CD4-positive, alpha-beta T cell treated with Interleukin-4 for 1 hour (primary cell): ENCODE data around the gene POLN.

Experiments
- DNase-seq, 2 donors: peaks; one replicate each; pipeline ENCODE4 v3.0.0-alpha.2; 2020 to 2022

Gene POLN

GRCh38 chr4:2068566-2068965, 173.4 kb downstream of the POLN start:
- DNase-seq, result no peak

GRCh38 chr4:2068198-2068470, 173.8 kb downstream of the POLN start:
- DNase-seq, result no peak

DNA sequence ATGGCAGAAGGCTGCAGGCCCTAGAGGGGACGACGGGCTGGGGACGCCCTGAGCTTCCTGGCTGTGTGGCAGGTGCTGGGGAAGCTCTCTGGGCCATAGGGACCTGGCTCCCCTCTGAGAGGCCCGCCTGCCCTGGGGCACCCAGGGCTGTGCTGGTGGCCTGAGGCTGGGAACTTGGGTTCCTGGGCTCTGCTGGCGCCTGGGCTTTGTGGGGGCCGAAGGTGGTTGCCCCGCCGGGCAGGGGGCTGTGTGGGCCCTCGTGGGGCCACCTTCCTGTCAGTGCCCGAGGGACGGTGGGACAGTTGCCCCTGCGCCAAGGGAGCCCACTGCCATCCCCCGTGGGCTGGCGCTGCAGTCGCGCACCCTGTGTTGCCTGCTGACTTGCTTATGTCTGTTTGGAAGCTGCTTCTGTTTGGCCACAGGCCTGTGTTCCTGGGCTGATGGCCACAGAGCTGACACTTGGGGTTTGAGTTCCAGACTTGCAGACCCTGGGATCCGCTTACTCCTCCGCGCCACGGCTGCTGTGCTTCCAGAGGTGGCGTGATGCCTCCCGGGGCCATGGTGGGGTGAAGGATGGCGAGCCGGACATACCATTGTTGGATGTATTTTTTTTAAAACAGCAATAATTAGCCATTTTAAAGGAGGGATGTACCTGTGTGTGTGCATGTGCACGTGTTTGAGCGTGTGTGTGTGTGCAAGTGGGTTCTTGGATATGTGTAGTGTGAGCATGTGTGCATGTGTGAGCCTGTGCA, 174.3 kb downstream of the POLN start:
- DNase-seq, result no peak

- DNase-seq, result no peak
Observed at GRCh38 chr4:2066571-2067445, 175.1 kb downstream of the POLN start.

DNA sequence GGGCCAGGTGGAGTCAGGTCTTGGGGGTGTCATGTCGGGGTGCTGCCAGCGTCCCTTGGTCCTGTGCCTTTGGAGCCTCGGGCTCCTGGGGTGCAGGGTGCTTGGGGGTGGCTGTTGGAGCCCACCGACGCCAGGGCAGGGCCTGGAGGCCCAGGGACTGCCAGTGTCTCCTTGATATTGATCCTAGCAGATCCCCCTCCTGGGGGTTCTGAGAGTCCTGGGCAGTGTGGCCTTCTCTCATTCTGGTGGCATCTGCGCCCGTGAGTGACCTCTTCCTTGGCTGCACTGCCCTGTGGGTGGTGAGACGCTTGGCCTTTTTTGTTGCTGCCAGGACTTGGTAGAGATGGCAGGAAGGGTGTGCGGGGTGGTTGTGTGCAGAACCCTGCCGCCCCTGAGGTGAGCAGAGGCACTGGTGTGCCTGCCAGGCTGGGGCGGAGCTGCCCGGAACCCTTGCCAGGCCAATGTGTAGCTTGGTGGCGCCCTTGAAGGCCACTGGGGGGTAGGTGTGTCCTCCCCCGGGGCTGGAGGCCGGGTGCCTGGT, 175.8 kb downstream of the POLN start:
- no peak for DNase-seq

- no peak for DNase-seq
Observed at GRCh38 chr4:2065106-2065930, 176.6 kb downstream of the POLN start.

GRCh38 chr4:2064276-2064991, 177.5 kb downstream of the POLN start:
- DNase-seq, result no peak

DNA sequence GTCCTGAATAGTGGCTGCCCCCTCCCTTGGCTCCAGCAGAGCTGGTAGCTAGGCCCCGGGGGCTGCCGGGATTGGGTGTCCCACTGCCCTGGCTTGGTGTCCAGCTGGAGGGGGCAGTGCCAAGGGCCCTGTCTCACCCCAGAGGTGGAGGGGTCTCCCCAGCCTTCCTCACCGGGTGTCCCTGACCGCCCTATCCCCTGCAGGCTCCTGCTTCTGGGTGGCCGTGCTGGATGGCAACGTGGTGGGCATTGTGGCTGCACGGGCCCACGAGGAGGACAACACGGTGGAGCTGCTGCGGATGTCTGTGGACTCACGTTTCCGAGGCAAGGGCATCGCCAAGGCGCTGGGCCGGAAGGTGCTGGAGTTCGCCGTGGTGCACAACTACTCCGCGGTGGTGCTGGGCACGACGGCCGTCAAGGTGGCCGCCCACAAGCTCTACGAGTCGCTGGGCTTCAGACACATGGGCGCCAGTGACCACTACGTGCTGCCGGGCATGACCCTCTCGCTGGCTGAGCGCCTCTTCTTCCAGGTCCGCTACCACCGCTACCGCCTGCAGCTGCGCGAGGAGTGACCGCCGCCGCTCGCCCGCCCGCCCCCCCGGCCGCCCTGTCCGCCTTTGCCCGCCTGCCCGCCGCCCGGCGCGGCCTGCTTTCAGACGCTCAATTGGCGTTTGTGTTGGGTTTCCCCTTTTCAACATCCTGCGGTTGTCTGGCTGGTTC, 178.2 kb downstream of the POLN start:
- no peak for DNase-seq

DNA sequence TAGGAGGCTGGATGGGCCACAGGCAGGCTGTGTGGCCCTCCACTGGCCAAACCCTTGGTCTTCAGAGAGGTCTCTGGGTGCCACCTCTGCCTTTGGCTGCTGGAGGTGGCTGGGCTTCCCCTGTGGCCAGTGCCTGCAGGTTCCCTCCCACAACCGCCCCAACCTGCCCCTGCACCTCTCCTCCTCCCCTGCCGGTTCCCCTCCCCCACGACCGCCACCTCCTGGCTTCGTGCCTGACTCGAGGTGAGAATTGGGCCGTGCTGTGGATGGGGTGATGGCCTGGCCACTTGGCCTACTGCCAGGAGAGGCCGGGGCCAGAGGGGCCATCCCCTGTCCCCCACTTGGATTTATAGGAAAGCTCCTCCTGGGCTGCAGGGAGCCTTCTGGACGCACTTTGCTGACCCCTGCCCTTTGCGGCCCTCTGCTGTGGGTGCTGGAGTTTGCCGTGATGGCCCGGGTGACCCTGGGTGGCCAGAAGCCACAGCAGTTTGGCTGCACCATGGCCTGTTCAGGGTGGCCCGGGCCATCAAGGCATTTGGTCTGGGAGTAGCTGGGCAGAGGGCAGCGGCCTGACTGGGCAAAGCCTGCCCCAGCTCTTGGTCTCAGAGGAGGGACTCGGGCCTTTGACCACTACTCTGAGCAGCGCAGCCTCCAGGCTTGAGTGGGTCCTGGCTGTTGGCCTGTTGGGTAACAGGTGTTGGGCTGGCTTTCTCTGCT, 179.0 kb downstream of the POLN start:
- no peak for DNase-seq

DNA sequence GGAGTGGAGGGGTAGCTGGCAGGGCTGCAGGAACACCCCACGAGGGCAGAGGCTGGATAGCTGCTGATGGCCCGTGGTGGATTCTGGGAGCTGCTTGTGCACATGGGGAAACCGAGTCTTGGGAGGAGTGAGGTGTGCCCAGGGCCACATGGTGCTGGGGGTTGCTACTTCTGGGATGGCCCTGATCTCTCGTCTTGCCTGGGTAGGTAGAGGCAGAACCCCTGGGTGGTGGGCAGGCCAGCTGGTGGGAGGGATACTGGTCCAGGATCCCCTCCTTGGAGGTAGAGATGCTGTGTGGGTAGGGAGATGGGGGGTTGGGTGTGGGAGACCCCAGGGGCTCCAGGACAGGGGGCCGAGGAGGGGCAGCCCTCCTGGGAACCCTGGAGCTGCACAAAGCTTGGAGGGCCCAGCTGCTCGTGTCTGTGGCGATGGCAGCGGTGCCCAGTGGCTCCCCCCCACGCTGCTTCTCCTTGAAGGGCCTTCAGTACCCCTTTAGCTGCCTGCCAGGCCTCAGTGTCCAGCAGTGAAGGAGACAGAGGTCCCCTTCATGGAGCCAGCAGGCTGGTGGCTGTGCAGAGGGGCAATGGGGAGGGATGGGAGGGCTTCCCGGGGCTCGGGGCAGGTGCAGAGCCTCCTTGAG, 179.6 kb downstream of the POLN start:
- no peak for DNase-seq

DNA sequence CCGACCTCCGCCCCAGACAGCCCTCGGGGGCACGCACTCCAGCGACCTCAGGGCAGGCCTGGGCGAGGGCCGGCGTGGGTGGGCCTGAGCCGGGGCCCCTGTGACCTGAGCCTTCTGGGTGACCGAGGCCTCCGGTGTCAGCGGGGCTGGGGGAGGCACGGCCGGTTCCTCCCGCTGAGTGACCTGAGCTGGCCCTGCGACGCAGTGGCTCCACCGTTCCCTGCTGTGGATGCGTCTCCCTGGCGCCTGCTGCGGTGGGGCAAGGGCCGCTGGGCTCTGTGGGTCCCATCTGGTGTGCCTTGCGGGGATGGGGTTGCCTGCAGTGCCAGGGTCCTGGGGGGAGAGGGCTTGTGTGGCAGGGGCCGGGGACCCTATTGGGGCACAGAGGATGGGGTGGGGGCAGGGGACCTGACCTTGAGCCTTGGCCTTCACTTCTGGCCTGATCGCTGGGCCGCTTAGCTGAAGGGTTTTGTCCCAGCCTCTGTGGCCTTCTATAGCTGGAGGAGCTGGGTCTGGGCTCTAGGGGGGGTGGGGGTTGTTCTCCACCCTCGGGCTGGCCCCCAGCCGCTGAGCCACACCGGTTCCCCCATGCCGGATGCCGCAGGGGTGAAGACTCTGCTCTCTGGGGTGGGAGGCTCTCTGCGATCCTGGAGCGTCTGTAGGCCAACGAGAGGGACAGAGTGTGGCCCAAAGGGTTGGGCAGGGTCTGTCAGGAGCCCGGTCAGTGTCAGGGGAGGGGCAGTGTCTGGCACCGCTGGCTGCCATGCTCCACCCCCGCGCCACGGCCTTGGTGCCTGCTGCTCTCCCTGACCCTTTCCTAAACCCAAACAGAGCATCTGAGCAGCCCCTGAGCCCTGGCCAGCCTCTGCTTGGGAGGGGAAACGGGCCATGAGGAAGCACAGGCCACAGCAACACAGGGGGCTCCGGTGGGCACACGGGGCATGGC, 180.5 kb downstream of the POLN start:
- no peak for DNase-seq

DNA sequence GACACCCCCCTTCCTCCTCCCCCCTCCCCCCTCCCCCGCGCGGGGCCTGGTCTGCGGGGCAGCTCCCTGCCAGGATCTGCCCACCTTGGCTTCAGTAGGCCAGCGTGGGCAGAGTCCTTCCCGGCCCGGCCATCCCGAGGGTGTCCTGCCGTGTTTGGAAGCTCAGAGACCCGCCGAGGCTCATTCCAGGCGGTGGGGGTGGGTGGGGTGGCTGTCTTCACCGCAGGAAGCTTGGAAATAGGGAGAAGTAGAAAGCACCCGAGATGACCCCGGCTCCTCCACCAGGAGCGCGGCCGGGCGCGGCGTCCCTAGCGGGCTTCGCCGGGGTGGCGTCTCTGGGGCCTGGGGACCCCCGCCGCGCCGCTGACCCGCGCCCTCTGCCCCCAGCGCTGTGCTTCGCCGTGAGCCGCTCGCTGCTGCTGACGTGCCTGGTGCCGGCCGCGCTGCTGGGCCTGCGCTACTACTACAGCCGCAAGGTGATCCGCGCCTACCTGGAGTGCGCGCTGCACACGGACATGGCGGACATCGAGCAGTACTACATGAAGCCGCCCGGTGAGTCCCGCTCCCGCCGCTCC, 181.2 kb downstream of the POLN start:
- DNase-seq, result no peak

GRCh38 chr4:2059726-2060602, 182.0 kb downstream of the POLN start:
- DNase-seq, result no peak

DNA sequence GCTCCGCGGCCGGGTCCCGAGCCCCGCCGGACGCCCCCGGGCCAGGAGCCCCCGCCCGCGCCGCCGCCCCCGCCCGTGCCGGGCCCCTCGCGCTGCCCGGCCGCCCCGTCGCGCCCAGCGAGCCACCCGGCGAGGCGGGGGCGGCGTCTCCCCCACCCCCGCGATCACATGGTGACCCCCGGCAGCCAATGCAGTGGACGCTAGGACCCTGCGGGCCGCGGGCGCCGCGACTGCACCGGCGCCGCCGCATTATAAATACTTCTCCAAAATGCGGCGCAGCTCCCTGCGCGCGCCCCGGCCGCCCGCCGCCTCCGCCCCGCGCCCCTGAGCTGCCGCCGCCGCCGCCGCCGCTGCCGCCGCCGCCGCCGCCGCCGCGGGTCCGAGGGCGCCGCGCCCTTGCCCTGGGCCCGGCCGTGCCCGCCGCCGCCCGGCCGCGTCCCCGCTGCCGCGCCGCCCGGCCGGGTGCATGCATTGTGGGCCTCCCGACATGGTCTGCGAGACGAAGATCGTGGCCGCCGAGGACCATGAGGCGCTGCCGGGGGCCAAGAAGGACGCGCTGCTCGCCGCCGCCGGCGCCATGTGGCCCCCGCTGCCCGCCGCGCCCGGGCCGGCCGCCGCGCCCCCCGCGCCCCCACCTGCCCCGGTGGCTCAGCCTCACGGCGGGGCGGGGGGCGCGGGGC, 182.7 kb downstream of the POLN start, which contains the start of gene NAT8L:
NAT8L (plus strand) TSS at position 282 of the 680 bp plus-strand sequence; CDS start at position 467, 185 bp downstream.
- DNase-seq, result no peak

GRCh38 chr4:2058264-2059045, 183.5 kb downstream of the POLN start:
- DNase-seq, result no peak

DNA sequence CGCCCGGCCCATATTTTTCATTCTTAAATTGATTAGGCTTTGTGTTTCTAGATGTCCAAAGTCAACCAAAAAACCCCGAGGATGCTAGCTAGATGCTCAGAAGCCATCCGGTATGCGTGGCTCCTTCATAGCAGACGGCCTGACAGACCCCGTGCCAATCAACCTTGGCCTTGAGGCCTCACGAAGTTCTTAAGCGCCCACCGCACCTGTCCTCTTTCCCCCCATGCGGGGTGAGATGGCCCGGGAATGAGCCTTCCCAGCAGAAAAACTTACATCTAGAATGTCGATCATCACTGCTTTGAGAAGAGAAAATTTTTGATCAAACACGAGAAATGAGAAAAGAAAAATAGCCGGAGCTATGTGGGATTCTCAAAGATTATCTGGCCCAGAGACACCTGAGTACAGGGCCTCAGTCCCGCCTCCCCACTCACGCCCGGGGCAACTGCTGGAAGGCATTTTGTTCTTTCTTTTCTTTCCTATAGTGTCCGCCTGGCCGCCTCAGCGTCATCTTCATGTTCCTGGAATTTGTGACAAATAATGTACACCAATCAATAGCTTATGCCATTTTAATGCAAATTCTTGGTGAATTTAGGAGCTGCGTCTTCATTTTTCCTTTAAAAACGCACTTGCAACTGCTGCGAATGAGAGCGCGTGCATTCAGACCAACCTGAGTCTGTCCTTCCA, 184.4 kb downstream of the POLN start:
- DNase-seq, result no peak
